ENCODE results near the gene WFDC9. TPM values are rescaled to one million over a fixed set of nuclear protein-coding genes. Genes with fewer than 3 reads are reported as not detected.
"Not testable (repeated sequence)": the region's sequence is repeated elsewhere in the genome, so short reads cannot be mapped to it uniquely, and the experiment has no call there.

The WFDC9 gene
- total RNA-seq (not detected), polyA plus RNA-seq (not detected)

DNA sequence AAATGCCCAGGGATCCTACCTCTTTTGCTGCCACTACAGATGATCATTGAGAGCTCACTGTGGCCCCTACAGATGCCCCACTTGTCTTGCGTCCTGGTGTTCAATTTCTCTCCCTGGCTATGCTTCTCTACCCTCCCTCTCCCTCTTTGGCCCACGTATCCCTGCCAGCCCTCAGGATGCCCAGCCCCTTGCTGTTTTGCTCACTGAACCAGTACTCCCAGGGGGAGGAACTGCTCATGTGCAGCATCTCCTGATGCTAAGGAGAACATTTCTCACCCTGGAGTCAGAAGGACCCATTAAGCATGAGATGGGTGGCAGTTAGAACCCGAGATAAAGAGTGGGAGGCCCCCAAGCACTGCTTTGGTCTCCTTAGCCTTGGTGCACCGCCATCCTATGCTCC lies at the start of gene WFDC9:
WFDC9 (minus strand) TSS at position 101 of the 400 bp plus-strand sequence. CDS start 21,103 bp downstream, outside the sequence.
- no peak for DNase-seq (ENCODE audit: extremely low spot score)
- Histone ChIP-seq H3K36me3 (ENCODE audit: insufficient read depth) (no peaks in the 10 kb centered on the region), H3K4me1 (ENCODE audit: insufficient read depth) (no peaks in the 10 kb centered on the region), H3K4me3 (ENCODE audit: low read depth, low read length) (no peak within 1 kb of the TSS), H3K27ac (ENCODE audit: low read depth) (no peak within 1 kb of the TSS)
- 62% methylated on average over 4 of the region's 4 CpGs for WGBS

DNA sequence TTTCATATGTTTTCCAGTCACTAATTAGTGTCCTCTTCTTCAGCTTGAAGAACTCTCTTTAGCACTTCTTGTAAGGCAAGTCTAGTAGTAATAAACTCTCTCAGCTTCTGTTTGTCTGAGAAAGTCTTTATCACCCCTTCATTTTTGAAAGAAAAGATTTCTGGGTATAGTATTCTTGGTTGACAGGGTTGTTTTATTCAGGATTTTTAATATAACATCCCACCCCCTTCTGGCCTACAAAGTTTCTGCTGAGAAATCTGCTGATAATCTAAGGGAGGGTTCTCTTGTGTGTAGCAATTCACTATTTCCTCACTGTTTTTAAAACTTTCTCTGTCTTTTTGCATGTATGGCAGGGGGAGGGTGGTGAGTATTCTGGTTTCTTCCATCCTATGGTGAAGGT lies 48.6 kb upstream of the WFDC9 start:
- Histone ChIP-seq H3K36me3 (ENCODE audit: insufficient read depth) (no peaks in the 10 kb centered on the region), H3K27ac (ENCODE audit: low read depth) (no peak overlapping the region), H3K4me3 (ENCODE audit: low read depth, low read length) (no peak overlapping the region), H3K4me1 (ENCODE audit: insufficient read depth) (no peaks in the 10 kb centered on the region)
- DNase-seq (ENCODE audit: extremely low spot score) = no peak

DNA sequence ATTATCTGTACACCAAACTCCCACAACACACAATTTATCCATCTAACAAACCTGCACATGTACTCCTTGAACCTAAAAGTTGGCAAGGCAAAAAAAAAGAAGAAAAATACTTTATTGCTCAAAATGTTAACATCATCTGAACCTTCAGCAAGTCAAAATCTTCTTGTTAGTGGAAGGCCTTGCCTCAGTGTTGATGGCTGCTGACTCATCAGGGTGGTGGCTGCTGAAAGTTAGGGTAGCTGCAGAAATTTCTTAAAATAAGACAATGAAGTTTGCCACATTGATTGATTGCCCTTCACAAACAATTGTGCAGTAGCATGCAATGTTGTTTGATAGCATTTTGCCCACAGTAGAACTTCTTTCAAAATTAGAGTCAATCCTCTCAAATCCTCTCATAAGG lies 41.7 kb upstream of the WFDC9 start:
- Histone ChIP-seq H3K36me3 (ENCODE audit: insufficient read depth) (no peaks in the 10 kb centered on the region), H3K4me3 (ENCODE audit: low read depth, low read length) (no peak overlapping the region), H3K4me1 (ENCODE audit: insufficient read depth) (no peaks in the 10 kb centered on the region), H3K27ac (ENCODE audit: low read depth) (no peak overlapping the region)
- DNase-seq (ENCODE audit: extremely low spot score) = no peak

DNA sequence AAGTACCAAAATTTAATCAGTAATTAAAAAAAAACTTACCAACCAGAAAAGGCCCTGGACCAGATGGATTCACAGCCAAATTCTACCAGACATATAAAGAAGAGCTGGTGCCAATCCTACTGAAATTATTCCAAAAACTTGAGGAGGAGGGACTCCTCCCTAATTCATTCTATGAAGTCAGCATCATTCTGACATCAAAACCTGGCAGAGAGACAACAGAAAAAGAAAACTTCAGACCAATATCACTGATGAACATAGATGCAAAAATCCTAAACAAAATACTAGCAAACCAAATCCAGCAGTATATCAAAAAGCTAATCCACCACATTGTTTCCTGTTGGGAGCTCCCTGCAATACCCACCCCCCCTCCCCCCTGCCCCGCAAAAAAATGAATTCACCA lies 39.1 kb upstream of the WFDC9 start, which contains the start of gene WFDC11:
WFDC11 (minus strand) TSS at position 101 of the 400 bp plus-strand sequence. CDS start 19,639 bp downstream, outside the sequence.
- DNase-seq (ENCODE audit: extremely low spot score) = no peak
- WGBS = 74% methylated on average over 1 of the region's 1 CpG
- Histone ChIP-seq H3K36me3 (ENCODE audit: insufficient read depth) (no peaks in the 10 kb centered on the region), H3K4me3 (ENCODE audit: low read depth, low read length) (no peak within 1 kb of the TSS), H3K27ac (ENCODE audit: low read depth) (no peak within 1 kb of the TSS), H3K4me1 (ENCODE audit: insufficient read depth) (no peaks in the 10 kb centered on the region)

DNA sequence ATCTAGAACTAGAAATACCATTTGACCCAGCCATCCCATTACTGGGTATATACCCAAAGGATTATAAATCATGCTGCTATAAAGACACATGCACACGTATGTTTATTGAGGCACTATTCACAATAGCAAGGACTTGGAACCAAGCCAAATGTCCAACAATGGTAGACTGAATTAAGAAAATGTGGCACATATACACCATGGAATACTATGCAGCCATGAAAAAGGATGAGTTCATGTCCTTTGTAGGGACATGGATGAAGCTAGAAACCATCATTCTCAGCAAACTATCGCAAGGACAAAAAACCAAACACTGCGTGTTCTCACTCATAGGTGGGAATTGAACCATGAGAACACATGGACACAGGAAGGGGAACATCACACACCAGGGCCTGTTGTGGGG lies 26.0 kb upstream of the WFDC9 start:
- not testable (repeated sequence) for H3K36me3 ChIP-seq (ENCODE audit: insufficient read depth); H3K27ac ChIP-seq (ENCODE audit: low read depth); DNase-seq (ENCODE audit: extremely low spot score); H3K4me1 ChIP-seq (ENCODE audit: insufficient read depth); H3K4me3 ChIP-seq (ENCODE audit: low read depth, low read length)
- 93% methylated on average over 3 of the region's 3 CpGs for WGBS

DNA sequence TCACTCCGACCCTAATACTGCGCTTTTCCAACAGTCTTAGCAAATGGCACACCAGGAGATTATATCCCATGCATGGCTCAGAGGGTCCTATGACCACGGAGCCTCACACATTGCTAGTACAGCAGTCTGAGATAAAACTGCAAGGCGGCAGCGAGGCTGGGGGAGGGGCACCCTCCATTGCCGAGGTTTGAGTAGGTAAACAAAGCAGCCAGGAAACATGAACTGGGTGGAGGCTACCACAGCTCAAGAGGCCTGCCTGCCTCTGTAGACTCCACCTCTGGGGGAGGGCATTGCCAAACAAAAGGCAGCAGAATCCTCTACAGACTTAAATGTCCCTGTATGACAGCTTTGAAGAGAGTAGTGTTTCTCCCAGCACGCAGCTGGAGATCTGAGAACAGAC lies 20.6 kb upstream of the WFDC9 start:
- not testable (repeated sequence) for H3K27ac ChIP-seq (ENCODE audit: low read depth); H3K36me3 ChIP-seq (ENCODE audit: insufficient read depth); H3K4me3 ChIP-seq (ENCODE audit: low read depth, low read length); DNase-seq (ENCODE audit: extremely low spot score); H3K4me1 ChIP-seq (ENCODE audit: insufficient read depth)
- WGBS = 76% methylated on average over 7 of the region's 7 CpGs

DNA sequence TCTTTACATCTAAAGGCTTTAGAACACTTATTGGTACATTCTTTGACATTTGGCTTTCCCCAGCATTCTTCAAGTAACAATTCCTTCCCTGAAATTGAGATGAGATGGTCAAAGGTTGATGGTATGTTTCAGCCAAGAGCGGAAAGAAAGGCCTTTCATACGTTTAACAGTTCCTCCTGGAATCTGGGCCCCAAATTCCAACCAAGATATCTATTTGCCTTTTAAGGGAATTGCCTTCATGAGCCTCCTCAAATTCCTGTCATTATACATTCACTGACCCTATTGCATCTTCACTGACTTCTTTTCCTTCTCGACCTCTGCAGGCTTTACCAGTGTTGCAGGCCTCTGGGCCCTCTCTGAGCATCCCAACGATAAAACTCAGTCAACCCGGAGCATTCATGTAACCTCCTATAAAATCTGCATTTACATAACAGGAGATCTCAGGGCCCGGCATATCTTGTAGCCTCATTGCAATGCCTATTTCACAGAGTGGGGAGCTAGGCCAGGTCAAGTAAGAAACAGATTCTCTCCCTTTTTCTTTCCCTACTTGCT lies 18.3 kb upstream of the WFDC9 start:
- no peaks in the 10 kb centered on the region for H3K4me1 ChIP-seq (ENCODE audit: insufficient read depth)
- H3K27ac ChIP-seq (ENCODE audit: low read depth) = no peak overlapping the region
- H3K4me3 ChIP-seq (ENCODE audit: low read depth, low read length) = no peak overlapping the region
- 69% methylated on average over 6 of the region's 6 CpGs for WGBS
- DNase-seq (ENCODE audit: extremely low spot score) = no peak
- no peaks in the 10 kb centered on the region for H3K36me3 ChIP-seq (ENCODE audit: insufficient read depth)

DNA sequence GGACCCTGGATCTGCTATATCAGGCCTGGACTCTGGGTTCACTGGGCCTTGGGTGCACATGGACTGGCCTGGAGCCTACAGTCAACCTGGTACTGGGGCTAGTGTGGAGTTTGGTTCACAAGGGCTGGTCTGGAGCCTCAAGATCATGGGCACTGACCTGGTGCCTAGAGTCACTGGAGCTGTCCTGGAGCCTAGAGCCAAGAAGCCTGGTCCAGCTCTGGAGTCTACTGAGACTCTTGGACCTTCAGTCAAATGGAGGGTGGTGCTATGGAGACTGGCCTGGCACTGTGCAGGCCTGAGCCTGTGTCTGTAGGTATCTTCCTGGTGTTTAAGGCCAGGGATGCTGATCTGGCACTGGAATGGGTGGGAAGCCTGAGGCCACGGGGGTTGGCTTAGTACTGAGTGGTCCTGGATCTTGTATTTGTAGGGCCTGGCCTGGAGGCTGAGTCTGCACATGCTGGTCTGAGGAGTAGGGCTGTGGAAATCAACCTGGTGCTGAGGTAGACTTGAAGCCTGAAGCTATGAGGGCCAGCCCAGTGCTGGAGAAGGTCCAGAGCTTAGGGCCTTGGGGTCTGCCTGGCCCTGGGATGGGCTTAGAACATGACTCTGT lies 16.5 kb upstream of the WFDC9 start:
- WGBS = 73% methylated on average over 1 of the region's 1 CpG
- Histone ChIP-seq H3K36me3 (ENCODE audit: insufficient read depth) (no peaks in the 10 kb centered on the region), H3K4me3 (ENCODE audit: low read depth, low read length) (no peak overlapping the region), H3K4me1 (ENCODE audit: insufficient read depth) (no peaks in the 10 kb centered on the region), H3K27ac (ENCODE audit: low read depth) (no peak overlapping the region)
- DNase-seq (ENCODE audit: extremely low spot score) = no peak

DNA sequence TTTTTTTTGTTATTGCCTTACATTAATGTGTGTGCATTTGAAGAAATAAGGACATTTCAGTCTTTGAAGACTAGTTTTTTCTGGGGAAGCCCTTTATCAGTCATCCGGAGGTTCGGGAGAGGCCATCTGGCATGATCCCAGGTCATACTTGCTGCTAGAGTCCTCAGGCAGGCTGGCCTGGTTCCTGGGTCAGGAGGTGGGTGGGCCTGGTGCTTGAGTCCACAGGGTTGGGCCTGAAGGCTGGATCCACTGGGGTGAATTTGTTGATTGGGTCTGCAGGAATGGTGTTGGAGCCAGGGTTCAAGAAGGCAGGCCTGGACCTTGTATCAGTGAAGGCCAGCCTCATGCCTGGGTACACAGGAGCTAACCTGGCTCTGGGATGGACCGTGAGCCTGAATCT lies 15.8 kb upstream of the WFDC9 start:
- no peak overlapping the region for H3K27ac ChIP-seq (ENCODE audit: low read depth)
- H3K4me1 ChIP-seq (ENCODE audit: insufficient read depth) = no peaks in the 10 kb centered on the region
- WGBS = 82% methylated on average over 3 of the region's 3 CpGs
- H3K36me3 ChIP-seq (ENCODE audit: insufficient read depth) = no peaks in the 10 kb centered on the region
- DNase-seq (ENCODE audit: extremely low spot score) = no peak
- H3K4me3 ChIP-seq (ENCODE audit: low read depth, low read length) = no peak overlapping the region

DNA sequence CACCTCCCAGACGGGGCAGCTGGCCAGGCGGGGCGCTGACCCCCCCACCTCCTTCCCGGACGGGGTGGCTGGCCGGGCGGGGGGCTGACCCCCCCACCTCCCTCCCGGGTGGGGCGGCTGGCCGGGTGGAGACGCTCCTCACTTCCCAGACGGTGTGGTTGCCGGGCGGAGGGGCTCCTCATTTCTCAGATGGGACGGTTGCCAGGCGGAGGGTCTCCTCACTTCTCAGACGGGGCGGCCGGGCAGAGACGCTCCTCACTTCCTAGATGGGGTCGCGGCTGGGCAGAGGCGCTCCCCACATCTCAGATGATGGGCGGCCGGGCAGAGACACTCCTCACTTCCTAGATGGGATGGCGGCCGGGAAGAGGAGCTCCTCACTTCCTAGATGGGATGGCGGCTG lies 14.8 kb upstream of the WFDC9 start:
- 92% methylated on average over 28 of the region's 28 CpGs for WGBS
- DNase-seq (ENCODE audit: extremely low spot score); H3K27ac ChIP-seq (ENCODE audit: low read depth); H3K4me1 ChIP-seq (ENCODE audit: insufficient read depth); H3K36me3 ChIP-seq (ENCODE audit: insufficient read depth); H3K4me3 ChIP-seq (ENCODE audit: low read depth, low read length): not testable (repeated sequence)

DNA sequence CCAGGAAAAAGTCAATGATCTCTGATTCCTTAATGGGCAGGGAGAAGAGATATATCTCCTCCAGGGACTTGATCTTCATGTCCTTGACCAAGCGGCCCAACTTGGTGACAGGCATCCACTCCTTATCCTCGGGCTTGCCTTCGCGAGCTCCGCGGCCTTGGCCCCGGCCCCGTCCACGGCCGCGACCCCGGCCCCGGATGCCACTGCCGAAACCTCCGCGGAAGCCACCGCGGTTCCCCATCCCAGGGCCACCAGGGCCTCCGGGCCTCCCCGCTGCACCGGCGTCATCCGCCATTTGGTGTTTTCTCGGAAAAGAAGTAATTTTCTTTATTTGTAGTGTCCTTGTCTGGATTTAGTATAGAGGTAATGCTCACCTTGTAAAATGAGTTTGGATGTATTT lies 10.0 kb upstream of the WFDC9 start:
- DNase-seq (ENCODE audit: extremely low spot score); H3K36me3 ChIP-seq (ENCODE audit: insufficient read depth); H3K4me1 ChIP-seq (ENCODE audit: insufficient read depth); H3K27ac ChIP-seq (ENCODE audit: low read depth); H3K4me3 ChIP-seq (ENCODE audit: low read depth, low read length): not testable (repeated sequence)
- 96% methylated on average over 24 of the region's 24 CpGs for WGBS

DNA sequence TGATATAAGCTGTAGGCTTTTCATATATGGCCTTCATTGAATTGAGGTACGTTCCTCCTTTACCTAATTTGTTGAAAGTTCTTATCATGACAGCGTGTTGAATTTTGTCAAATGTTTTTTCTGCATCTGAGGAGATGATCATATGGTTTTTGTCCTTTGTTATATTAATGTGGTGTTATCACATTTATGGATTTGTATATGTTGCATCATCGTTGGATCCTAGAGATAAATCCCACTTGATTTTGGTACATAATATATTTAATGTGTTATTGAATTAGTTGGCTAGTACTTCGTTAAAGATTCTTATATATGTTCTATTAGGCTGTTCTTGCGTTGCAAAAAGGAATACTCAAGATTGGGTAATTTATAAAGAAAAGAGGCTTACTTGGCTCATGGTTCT lies 8.6 kb upstream of the WFDC9 start:
- WGBS = 81% methylated on average over 5 of the region's 5 CpGs
- no peak for DNase-seq (ENCODE audit: extremely low spot score)
- H3K27ac ChIP-seq (ENCODE audit: low read depth) = no peak overlapping the region
- H3K4me3 ChIP-seq (ENCODE audit: low read depth, low read length) = no peak overlapping the region
- no peaks in the 10 kb centered on the region for H3K36me3 ChIP-seq (ENCODE audit: insufficient read depth)
- H3K4me1 ChIP-seq (ENCODE audit: insufficient read depth) = no peaks in the 10 kb centered on the region

DNA sequence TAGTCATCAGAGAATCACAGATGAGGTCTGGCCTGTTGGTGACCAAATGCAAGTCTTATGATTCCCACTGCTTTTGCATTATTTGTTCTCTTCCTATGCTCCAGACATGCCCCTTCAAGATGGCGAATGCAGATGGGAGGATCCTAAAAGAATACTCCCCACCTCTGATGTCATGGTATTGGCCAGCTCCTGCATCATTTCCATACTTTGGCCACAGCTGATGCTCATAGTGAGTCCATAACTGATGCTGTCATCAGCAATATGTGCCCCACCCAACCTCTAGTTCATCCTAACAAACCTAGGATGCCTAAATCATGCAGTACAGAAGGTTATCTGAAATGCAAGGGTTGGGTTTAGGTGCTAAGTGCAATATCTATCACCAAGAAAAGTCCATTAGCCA lies 5.4 kb upstream of the WFDC9 start:
- Histone ChIP-seq H3K36me3 (ENCODE audit: insufficient read depth) (no peaks in the 10 kb centered on the region), H3K4me1 (ENCODE audit: insufficient read depth) (no peaks in the 10 kb centered on the region), H3K27ac (ENCODE audit: low read depth) (no peak overlapping the region), H3K4me3 (ENCODE audit: low read depth, low read length) (no peak overlapping the region)
- no peak for DNase-seq (ENCODE audit: extremely low spot score)
- WGBS = 89% methylated on average over 1 of the region's 1 CpG

DNA sequence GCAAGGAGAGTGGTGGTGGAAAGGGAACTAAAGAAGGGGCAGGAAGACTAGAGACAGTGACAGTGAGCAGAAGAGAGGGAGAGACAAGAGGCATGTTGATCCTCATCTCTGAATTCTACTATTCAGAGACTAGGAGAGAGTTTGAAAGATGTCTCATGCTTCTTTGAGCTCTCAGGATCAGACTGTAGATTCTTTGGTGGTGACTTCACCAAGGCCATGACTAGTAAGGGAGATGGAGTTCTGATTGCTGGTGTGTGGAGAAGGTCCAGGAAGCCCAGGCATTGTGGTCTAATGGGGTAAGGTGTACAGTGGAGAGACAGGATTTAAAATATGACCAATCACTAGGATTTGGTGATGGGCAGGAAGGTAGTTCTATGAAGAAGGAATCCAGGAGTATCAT lies 713 bp downstream of the WFDC9 start:
- DNase-seq (ENCODE audit: extremely low spot score) = no peak
- H3K27ac ChIP-seq (ENCODE audit: low read depth) = no peak overlapping the region
- H3K4me1 ChIP-seq (ENCODE audit: insufficient read depth) = no peaks in the 10 kb centered on the region
- no peak overlapping the region for H3K4me3 ChIP-seq (ENCODE audit: low read depth, low read length)
- H3K36me3 ChIP-seq (ENCODE audit: insufficient read depth) = no peaks in the 10 kb centered on the region
